Left kidney (tissue), 2 donors: ENCODE results near the gene ALDOC. TPM values are rescaled to one million over a fixed set of nuclear protein-coding genes. Genes with fewer than 3 reads are reported as not detected.

Experiments used
- DNase-seq: peaks from one replicate; pipeline ENCODE4 v3.0.0-alpha.2; 2013
- polyA plus RNA-seq: library from polyadenylated mRNA; unstranded; fragments of 120-200 nt; gene quantifications from one replicate; pipeline ENCODE4 v1.2.1, GENCODE V29; 2013; ENCODE audit not compliant: insufficient read length

The ALDOC gene
- polyA plus RNA-seq, 1 donor: 24.6 TPM

DNA sequence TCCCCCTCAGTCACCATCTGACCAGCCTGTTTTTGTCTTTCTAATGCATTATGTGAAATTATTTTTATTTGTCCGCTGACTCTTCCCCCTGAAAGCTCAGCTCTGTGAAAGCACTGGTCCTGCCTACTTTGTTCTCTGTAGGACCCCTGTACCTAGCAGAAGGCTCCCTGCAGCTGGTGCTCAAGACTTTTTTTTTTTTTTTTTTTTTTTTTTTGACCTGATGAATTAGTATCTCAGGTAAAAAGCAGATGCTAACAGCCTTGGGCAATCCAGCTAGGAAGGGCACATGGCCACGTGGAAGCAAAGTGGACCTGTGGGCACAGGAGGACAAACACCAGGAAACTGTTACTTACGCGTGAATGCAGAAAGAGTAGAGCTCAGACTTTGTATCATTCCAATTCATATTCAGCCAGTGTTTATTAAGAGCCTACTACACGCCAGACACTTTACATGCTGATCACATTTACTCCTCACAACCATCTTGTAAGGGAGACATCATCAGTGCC, 23.6 kb downstream of the ALDOC start:
- DNase-seq: no peak

DNA sequence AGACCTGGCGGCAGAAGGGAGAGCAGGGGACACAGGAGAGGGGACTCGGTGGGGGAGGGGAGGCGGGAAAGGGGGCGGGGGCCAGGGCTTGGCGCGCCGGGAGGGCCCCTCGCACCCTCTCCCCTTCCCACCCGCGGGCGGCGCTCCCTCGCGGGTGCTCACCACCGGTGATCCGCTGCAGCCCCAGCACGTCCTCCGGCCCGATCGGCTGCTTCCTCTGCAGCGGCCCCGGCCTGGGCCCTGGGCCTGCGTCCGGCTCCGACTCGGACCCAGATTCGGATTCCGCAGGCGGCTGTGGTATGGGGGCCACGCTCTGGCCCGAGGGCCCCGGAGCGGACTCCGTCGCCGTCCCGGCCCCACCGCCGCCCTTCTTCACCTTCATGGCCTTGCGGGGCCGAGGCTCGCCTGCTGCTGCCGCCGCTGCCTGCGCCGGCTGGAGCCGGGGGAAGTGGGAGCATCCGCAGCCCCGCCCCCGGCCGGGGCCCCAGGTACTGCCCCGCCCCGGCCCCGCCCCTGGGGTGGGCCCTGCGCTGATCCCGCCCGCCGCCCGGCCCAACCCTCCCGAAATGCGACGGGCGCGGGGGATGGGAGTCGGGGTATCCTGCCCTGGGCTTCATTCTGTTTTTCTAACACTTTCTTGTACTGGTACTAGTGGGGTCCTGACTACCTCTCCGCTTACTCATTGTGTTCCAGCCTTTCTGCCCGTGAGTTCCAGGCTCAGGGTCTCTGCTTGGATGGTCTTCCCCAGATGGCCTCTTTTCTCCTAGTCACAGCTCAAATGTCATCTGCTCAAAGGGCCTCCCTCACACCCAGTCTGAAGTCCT, 24.3 kb downstream of the ALDOC start, which contains the start of gene UNC119:
Gene UNC119, minus strand, starts transcription at position 449 of the 824 bp plus-strand sequence. Its CDS starts 67 bp downstream, at position 382.
- DNase-seq: peak; percentile 85

DNA sequence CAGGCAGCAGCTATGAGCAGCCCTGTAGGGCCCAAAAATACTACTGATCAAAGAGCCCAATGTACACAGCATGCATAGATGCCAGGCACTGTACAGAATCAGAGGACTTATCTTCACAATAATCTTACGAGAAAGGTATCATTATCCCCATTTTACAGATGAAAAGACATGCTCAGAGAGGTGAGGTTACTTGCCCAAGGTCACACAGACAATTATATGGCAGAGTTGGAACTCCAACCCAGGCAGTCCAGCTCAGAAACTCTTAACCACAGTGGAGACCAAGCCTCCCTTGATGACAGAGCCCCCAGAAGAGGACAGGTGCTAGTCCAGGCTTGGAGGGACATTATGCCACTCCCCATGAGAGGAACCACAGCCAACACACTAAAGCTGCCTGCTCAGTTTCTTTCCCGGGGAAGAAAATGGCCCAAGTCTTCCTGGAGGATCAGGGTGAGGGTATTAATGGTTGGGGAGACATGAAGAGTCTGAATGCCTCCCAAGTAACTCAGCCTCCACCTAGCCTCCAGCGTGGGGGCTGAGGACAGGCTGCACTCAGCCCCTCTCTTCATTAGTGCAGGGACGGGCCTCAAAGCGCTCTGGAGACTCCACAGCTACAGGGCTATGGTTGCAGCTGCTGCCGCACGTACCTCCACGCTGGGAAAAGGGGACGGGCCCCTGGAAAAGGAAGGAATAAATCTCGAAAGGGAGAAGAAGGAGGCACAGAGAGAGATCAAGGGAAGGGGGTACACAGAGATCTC, 25.1 kb downstream of the ALDOC start:
- DNase-seq: no peak

DNA sequence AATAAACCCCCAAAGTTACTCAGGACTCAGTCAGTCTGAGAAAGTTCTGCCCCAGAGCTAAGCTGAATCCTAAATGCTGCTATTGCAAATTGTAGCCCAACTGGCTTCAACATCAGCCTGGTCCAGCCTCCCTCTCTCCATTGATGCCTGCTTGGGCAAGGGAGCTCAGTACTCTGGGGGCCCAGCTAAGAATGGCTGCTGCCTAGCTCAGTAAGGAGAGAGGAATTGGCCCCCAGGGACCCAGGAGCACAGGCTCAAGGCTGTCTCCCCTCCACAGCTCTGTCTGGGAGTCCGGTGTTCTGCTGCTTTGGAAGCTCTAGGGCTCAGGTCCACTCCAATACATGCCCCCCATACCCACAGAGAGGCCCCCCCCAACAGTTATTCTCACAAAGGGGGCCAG, 25.8 kb downstream of the ALDOC start:
- DNase-seq: no peak

DNA sequence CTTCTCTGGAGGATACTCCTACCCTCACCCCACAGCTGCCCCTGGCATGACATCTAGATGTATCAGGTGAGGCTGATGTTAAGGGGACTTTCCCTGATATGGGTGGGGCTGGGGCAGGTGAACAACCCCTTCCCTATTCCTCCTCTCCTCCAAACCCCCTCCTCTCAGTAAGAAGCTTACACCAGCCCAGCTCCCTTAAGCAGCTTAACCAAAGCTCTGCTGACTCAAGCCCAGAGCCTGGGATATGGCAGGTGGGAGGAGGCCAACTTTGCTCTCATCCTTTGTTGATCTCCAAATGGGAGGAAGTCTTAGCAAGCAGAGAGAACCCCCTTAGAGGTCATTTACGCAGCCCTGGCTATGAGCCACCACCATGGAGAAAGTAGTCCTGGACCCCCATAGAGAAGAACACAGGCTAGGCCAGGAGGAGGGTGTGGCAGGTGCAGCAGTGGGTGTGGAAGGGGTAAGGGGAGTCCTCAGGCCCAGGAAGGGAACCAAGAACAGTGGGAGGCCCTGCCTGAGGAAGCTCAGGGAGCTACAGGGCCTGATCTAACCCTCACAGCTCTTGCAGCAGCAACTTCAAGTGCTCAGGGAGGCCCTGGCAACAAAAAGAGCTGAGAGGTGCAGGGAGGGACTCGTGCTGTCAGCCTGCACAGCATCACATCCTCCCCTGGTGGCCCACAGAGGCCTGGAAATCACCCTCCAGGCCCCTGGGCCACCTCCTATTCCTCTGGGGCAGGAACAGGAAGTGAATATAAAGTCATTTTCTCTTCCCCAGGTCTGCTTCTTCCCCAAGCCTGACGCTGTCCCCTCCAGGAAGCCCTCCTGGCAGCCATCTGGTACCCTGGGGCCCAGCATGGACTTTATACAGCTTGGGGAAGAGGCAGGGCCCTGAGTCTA, 27.2 kb downstream of the ALDOC start:
- DNase-seq: no peak

DNA sequence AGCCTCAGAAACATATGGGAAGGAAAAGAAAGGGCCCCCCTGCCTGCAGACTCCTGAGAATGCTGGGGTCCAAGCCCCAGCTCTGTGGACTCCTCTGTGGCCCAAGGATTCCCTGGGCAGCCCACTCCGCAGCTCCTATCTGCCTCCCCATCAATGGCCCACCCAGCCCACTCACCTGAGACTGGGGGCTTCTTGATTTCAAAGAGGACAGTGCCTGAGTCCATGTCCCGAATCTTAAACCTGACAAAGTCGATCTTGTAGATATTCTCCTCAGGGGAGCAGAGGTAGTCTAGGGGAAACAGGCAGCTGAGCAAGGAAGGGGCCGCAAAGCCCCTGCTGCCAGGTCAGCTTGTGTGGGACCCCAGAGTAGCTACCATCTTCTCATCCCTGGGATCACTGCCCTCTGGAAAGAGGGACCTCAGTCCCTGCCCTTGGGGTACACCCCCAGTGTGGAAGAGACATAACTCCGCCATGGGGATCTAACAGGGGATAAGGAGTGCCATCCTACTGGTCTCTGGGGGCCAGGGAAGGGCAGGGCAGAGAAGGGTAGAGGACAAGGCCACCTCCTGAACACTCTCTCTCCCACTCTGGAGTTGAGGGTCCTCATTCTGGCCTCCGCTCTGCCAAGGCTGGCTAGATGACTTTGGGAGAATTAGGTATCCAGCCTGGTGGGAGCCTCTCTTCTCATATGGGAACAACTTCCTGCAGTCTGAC, 28.1 kb downstream of the ALDOC start:
- DNase-seq: no peak

DNA sequence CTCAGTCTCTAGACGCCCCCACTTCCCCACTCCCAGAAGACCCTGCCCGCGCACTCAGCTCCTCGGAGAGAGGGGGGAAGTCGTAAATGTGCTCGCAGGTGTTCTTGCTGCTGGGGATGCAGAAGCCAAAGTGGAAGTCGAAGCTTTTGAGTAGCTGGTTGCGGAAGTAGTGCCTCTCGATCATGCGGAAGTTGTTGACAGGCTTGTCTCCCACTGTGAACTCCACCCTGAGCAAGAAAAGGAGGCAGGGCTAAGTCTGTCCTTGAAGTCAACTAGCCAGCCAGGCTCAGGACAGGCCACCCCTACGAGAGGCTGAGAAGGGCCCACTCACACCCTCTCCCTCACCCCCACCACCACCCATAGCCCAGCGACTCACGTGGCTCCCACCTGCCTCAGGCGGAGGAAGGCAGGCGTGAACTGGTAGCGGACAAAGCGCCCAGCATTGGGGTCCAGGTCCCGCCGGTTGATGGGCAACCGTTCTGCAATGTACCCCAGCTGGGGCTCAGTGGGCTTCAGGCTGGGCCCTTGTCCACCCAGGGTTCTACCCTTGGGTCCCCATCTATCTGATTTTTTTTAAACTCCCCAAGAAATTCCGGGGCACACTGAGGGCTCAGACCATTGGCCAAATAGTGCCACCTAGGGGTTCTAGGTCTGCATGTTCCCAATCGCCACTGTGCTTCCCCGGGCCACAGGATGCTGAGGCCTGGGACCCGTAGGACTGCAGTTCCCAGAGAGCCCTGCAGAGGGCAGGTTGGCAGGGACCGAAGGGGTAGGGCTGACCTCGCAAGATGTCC, 28.9 kb downstream of the ALDOC start:
- DNase-seq: no peak

DNA sequence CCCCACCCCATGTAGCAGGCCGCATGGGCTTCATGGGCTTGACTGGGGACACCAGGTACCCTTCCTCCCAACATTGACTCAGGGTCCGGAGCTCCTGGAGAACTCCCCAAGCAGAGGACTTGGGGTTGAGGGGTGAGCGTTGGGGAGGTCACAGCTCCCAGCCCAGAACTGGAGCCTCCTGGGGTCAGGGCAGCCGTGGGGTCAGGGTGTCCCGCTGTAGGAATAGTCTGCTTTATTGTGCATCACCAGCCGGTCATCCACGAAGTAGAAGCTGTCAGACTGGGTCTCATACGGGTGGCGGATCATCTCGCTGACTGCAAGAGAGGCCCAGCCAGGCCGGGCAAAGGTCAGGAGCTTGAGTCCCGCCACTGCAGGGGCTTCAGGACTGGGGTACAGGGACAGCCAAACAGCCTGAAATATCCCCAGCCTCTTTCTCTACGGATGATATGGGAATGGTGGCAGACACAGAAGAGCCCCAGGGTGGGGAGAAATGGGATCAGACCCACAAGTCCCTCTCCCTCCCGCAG, 29.5 kb downstream of the ALDOC start:
- no peak for DNase-seq

DNA sequence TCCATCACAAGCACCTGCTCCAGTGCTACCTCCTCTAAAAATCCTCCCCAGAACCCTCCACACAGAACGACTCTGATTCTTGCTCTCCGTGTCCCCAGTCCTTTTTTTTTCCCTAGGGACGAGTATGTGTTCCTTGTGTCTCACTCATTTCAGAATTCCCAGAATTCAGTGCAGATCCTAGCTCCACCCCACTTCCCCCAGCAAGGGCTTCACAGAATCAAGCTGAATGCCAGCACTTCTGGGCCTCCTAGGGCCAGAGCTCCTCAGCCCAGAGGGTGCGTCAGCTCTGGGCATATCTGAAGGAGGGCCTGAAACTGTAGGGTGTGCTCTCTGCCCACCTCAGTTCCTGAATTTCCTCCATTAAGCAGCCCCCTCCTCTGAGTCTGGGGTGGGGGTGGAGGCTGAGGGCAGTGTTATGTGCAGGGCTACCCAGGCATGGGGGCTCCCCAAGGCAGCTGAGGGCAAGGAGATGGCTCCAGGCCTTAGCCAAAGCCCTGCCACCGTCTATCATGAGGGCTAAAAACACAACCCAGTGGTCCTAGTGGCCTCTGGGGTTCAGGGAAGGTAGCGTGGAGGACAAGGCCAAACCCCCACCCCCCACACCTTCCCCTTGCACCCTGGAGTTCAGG, 30.8 kb downstream of the ALDOC start:
- DNase-seq: no peak

DNA sequence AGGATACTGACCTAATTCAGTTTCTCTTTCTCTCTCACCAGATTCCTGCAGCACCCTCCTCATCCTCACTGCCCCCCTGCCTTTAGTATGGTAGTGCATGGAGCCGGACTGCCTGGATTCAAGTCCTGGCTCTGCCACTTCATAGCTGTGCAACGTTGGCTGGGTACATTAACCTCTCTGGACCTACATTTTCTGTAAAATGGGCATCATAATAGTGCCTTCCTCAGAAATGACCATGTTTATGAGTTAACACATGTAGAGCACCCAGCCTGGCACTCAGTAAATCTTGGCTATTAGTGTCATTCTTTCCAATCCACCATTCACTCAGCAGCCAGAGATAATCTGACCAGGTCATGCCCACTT, 31.6 kb downstream of the ALDOC start:
- DNase-seq: no peak

DNA sequence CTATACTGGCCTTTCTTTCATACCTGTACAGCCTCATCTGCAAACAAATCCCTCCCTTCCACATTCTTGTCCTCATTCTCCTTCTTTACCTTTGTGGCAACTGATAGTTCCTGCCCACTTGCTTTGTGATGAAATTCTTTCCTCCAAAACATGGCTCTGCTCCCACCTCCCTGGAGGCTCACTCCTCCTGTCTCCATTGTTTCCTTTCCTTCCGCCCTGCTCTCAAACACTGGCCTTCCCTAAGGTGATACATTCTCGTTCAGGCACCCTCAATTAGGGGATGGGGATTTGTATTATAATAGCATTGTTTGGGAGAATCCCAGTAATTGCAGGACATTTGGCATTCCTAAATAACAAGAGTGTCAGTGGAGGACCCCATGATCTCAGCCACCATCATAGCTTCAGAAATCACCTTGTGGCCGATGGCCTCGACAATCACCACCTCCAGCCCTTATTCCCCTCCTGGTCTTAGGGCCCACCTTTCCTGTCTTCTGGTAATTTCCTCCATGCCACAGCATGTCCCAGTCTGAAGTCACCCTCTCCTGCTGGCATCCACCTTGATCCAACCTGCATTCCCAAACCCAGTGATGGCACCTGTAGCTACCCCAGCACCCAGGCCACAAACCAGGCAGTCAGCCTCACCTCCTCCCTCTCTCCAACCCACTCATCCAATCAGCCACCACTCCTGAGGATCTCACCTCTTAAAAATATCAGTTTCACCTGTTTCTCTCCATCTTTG, 32.1 kb downstream of the ALDOC start:
- DNase-seq: no peak

DNA sequence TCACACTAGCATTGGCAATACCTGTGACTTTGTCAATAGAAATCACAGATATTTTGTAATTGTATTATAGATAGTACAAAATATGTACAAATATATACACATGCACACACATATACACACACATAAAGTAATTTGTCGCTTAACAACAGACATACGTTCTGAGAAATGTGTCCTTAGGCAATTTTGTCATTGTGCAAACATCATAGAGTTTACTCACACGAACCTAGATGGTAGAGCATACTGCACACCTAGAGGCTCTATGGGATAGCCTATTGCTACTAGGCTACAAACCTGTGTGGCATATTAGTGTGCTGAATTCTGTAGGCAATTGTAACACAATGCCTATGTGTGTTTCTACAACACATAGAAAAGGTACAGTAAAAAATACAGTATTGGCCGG, 35.3 kb downstream of the ALDOC start:
- DNase-seq: no peak

DNA sequence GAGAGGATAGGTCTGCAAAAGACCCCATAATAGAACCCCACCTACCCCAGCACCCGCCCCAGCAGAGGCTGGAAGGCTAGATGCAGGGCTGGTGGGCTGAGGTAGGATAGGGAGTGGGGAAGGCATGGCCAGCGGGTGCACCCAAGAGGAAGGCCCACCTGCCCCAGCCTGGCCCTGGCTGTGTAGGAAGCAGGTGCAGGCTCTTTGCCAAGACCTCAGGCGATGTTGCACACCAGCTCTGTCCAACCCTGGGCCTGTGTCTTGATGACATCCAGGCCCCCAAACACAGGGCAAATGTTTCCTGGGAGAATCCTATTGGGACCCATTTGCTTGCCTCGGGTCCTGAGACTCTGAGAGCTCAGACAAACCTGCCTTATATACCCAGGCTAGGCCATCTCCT, 36.5 kb downstream of the ALDOC start:
- DNase-seq: no peak

DNA sequence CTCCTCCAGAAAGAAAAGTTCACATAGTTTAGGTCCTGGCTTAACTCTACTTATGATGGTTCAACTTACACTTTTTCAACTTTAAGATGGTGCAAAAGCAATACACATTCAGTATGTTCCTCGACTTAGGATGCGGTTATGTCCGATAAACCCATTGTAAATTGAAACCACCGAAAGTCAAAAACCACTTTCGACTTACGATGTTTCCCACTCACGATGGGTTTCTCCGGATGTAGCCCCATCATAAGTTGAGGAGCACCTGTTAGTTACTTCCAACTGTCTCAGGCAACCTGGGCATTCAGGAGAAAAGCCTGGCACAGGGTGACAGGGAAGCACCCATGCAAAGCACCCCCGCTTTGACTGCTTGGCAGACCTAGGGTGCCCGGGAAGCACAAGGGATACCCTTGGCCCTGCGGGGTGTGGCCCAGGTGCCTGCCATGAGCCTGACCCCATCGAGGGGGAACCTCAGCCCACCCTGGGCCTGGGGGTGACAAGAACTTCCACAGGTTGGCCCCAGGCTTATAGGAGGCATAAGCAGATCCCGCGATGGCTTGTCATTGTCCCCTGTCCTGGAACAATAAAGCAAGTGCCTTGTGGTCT, 38.3 kb downstream of the ALDOC start:
- no peak for DNase-seq

DNA sequence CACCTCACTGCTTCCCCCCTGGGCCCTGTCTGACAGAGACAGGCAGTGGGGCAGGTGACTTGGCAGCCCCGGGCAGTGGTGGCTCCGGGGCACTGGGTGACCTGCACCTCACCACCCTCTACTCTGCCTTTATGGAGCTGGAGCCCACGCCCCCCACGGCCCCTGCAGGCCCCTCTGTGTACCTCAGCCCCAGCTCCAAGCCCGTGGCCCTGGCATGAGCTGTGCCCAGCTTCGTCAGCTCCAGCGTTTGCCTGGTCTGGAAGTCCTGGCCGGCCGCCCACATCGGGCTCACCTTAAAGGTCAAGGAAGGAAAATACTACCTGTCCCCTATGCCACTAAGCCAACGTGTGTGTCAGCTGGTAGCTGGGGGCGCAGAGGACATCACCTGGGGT, 39.5 kb downstream of the ALDOC start:
- no peak for DNase-seq

DNA sequence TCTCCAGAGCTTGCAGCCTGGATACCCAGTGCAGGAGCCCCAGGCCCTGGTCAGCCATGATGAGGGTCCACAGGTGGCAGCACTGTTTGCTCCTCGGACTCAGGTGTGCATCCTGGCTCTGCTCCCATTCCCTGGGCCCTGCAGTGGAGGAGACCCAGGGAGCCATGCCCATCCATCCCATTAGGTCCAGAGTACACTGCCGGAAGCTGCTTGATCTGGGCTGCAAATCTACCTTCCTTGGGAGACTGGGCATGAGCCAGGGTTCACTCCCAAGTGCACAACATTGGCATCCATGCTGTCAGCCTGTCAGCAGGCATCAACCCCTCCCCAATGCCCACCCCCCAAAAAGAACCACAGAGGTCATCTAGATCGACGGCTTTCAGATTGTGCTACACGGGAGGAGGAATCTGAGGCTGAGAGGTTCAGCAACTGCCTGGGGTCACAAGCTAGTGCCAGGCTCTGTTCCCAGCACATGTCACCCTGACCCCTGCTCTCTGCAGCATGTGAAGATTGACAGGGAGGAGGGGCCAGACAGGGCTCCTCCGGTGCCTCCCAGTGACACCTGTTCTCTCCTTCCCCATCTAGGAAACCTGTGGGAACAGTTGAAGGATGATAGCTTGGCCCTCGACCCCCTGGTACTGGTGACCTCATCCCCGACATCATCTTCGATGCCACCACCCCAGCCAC, 40.0 kb downstream of the ALDOC start:
- DNase-seq: no peak

DNA sequence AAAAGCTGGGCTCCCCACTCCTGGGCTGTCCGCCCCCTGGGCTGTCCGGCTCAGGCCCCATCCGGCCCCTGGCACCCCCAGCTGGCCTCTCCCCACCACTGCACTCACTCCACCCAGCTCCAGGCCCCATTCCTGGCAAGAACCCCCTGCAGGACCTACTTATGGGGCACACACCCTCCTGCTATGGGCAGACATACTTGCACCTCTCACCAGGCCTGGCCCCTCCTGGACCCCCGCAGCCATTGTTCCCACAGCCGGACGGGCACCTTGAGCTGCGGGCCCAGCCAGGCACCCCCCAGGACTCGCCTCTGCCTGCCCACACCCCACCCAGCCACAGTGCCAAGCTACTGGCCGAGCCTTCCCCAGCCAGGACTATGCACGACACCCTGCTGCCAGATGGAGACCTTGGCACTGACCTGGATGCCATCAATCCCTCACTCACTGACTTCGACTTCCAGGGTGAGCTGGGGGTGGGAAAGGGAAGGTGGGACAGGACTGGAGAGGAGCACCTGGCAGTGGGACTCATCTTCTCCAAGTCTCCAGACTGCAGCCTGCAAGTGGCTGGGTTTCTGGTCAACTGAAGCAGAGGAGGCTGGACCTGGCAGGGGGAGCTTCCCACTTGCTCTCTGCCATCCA, 41.8 kb downstream of the ALDOC start:
- DNase-seq: no peak
